Stimulated activated CD8-positive, alpha-beta memory T cell treated with anti-CD3 and anti-CD28 coated beads, Interleukin-15, amount 100 ng/mL, for 1 hour (primary cell): Measurements from ENCODE around the gene ZBTB6.
"Not testable (repeated sequence)": the region's sequence is repeated elsewhere in the genome, so short reads cannot be mapped to it uniquely, and the experiment has no call there.

Experiments used
- DNase-seq: peaks from one replicate; pipeline ENCODE4 v3.0.0-alpha.2; 2020; ENCODE audit warnings: low read depth

Gene ZBTB6

DNA sequence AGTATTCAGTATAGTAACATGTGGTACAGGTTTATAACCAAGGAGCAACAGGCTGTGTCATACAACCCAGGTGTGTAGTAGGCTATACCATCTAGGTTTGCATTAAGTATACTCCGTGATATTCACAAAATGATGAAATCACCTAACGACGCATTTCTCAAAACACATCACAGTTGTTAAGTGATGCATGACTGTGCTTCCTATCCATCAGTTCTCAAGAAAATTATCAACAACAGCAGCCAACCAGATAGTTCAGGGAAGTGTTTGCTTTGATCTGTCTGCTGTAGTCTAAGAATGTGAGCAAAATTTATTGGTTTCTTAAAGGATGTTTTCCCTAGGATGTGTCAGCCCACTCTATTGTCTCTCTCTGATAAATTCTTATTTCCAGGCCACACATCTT, 10.8 kb upstream of the ZBTB6 start:
- no peak for DNase-seq

DNA sequence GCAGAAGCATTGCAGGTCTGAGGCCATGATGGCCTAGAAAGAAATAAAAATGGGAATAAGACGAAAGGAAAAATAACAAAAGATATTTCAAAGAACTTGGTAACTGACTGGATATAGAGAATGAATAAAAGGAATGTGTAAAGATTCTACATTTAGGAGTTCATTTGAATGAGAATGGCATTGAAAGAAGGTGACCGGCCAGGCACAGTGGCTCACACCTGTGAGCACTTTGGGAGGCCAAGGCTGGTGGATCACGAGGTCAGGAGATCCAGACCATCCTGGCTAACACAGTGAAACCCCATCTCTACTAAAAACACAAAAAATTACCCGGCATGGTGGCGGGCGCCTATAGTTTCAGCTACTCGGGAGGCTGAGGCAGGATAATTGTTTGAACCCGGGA, 9.6 kb upstream of the ZBTB6 start:
- DNase-seq: no peak

GRCh38 chr9:122918310-122918709, 5.2 kb upstream of the ZBTB6 start:
- DNase-seq: no peak

DNA sequence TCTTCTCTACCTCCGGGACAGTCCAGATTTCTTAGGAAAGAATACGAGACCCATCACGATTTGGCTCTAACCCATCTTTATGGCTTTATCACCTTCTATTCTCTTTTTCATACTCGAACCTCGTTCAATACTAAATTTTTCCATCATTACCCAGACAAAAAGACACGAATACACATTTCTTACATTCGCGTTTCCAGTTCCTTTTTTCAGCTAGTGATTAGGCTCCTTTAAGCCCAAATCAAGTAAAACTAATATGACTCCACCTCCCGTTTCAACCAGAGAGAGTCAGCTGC, 506 bp downstream of the ZBTB6 start:
- DNase-seq: no peak

DNA sequence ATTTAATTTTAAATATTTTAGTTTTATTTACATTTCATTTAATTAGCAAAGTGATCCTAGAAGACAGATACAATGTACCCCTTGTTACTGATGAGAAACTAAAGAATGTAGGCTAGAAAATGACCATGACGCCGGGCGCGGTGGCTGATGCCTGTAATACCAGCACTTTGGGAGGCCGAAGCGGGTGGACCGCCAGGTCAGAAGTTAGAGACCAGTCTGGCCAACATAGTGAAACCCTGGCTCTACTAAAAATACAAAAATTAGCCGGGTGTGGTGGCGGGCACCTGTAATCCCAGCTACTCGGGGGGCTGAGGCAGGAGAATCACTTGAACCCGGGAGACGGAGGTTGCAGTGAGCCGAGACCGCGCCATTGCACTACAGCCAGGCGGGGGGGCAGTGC, 7.0 kb downstream of the ZBTB6 start:
- DNase-seq: not testable (repeated sequence)

DNA sequence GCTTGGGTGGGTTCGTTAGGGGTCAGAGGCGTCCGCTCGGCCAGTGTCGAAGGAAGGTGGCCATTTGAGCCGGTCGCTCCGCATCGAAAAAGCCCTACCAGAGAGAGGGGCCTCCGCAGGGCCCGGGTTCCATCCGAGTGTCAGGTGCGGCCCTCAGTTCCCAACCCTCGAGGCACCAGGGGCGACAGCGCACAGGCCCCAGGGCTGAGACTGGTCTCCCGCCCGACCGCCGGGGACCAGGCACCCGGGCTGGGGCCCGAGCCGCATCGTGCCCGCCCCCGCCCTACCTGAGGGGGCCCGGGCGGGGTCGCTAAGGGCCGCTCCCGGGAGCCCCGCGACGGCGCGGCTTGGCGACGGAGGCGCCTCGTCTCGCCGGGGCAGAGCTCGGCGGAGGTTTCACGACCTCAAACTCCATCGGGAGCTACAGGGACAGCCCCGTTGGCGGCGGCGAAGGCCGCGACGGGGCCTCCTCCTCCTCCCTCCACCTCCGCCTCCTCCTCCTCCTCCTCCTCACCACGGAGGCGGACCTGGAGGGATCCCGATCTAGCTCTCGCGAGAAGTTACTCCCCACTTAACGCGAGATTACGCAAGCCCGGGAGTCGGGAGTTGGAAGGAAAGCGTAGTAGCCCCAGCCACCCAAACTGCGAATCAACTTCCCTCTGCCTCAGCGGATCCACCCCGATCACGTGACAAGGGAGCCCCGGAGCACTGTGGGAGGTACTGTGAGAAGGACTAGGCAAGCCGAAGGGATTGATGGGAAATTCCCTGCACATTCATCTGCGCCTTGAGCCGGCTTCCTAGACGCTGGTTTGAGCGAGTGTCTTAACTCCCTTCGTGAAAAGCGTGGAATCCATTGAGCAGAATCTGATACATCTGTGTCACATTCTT, 8.1 kb downstream of the ZBTB6 start, which contains the start of gene RC3H2:
Gene RC3H2, minus strand, starts transcription at position 537 of the 888 bp plus-strand sequence. CDS start 7,850 bp downstream, outside the sequence.
- DNase-seq: peak; percentile 94

DNA sequence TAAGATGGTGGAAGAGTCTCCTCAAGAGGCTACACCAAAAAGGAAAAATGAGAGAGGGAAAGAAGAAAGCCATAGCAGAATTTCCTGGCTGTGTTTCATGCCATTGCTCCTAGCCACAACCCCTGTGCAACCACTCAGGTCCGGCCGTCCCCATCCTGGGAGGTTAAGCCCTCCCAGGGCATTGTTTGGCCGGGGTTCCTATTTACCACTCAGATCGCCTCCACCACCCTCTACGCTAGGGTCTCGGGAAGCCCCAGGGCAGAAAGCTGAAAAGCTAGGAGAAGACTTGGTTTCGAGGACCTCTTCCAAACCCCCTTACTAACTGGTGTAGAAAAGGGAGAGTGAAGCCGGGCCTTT, 8.7 kb downstream of the ZBTB6 start:
- no peak for DNase-seq

DNA sequence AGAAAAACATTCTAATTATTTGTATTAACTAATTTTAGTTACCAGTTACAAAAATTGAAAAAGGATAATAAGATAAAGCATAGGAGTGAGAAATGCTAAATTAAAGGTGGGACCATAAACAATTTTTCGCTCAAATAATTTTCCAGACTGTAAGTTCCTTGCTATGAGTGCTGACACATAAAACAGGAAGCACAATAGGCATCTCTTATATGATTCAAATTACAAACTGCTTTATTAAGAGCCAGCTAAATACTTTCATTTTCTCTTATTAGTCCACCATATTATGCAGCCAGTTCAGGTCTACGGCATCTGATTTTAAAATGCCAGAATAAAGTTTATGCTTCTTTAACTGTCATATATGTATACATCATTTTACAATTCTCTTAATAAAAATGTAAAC, 12.3 kb downstream of the ZBTB6 start:
- DNase-seq: no peak

GRCh38 chr9:122897969-122898368, 15.2 kb downstream of the ZBTB6 start:
- DNase-seq: no peak

- DNase-seq: no peak
These were observed 24.6 kb downstream of the ZBTB6 start for GRCh38 chr9:122888480-122888879.

- DNase-seq: no peak
These were observed 30.0 kb downstream of the ZBTB6 start for GRCh38 chr9:122883125-122883524.

DNA sequence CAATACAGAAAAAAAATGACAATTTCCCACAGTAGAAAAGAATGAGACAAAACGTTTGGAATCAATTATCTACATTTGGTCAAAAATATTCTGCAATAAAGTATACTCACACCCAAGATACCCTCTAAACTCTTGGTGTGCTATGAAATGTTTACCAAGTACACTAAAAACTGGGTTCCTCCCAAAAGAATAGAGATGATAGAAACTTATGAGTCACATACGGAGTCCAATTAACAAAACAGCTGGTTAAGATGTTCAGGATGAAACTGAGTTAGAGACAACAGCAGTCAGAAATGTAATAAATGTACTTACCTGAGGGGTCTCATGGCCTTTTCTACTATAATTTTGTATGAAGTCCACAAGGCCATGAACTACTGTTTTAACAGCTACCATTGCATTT, 33.7 kb downstream of the ZBTB6 start:
- no peak for DNase-seq

DNA sequence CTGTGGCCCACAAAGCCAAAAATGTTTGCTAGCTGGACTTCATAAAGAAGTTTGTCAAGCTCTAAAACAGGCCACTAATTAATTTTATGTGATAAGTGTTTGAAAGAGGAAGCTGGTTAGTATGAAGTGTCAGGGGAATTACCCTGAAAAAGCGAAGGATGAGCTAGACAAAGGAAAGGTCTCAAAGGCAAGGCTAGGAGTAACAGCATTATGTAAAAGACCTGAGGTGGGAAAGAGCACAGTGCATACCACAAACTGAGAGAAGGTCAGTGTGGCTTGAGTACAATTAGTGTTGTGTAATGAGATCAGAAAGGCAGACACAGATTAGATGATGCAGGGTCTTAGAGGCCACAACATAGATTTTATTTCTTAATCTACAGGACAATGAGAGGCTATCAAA, 37.6 kb downstream of the ZBTB6 start:
- DNase-seq: no peak

DNA sequence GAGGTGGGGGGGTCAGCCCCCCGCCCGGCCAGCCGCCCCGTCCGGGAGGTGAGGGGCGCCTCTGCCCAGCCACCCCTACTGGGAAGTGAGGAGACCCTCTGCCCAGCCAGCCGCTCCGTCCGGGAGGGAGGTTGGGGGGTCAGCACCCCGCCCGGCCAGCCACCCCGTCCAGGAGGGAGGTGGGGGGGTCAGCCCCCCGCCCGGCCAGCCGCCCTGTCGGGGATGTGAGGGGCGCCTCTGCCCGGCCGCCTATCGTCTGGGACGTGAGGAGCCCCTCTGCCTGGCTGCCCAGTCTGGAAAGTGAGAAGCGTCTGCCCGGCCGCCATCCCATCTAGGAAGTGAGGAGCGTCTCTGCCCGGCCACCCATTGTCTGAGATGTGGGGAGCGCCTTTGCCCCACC, 45.8 kb downstream of the ZBTB6 start:
- DNase-seq: not testable (repeated sequence)

GRCh38 chr9:122866079-122866478, 47.0 kb downstream of the ZBTB6 start:
- DNase-seq: no peak

DNA sequence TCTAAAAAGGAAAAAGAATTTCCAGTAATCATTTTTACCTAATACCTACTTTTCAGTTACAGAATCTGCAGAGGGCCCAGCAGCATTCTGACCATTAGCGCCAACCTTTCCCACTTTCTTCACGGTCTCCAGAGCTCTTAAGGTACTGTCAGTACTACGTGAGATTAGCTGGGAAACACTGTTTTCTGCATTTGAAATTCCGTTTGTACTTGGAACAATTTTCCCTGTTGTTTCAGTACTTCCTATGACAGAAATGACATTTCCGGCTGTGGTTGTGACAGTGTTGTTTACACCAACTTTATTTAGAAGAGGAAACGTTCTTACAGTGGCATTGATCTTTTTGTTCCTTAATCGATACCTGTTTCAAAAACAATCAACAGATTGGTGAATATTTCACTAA, 47.8 kb downstream of the ZBTB6 start:
- no peak for DNase-seq

DNA sequence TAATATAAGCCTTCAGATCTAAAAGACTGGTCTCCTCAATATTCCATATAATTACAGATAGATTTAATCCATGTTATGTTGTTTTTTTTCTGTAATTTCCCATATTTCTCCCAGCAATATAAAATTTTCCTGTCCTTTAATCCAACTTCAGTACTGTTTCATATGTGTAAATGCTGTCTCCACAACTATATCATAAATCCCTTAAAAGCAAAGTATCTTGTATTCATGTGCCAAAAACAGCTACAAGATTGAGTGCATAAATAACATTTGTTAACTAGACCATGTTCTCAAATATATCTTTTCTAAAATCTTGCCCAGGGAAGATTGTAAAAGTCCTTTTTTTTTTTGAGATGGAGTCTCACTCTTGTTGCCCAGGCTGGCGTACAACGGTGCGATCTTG, 49.7 kb downstream of the ZBTB6 start:
- DNase-seq: no peak

DNA sequence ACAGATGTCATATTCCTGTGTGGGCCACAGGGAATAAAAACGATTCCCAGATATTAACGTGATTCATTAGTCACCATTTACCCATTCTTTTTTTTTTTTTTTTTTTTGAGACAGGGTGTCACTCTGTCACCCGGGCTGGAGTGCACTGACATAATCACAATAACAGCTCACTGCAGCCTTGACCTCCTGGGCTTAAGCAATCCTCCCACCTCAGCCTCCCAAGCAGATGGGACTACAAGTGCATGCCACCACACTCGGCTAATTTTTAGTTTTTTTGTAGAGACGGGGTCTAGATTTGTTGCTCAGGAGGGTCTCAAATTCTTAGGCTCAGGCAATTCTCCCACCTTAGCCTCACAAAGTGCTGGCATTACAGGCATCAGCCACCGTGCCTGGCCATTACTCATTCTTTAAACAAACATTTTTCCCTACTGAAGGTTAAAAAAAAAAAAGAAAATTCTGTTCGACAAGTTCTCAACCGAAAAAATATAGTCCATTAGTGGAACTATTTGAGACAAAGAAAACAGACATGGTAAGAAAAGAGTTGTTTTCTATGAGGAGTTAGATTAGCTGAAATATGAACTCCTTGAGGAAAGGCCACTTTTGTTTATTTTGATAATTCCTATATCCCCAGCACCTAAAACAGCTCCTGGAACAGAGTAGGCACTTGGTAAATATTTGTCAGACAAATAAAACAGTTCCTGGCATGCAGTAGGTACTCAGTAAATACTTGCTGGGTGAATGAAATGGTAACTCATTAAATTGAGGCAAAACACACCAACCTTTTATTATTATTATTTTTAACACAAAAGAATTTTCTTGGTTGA, 52.6 kb downstream of the ZBTB6 start:
- no peak for DNase-seq
